ENCODE results near the gene LHFPL3. TPM values are rescaled to one million over a fixed set of nuclear protein-coding genes. Genes with fewer than 3 reads are reported as not detected.

LHFPL3 gene
- total and polyA plus RNA-seq, 2 donors (not counting 1 experiment from before 2014, with no cell fraction given) = not detected

- peaks cover 11% of the 10 kb centered on the region for H3K27me3 Mint-ChIP-seq
- no peaks in the 10 kb centered on the region for H3K27me3 ChIP-seq (replicated peaks in 1 of 4; ENCODE audit: control extremely low read depth in 1 of 4, control insufficient read depth in 3 of 4, insufficient read depth in 4 of 4, low read length in 3 of 4)
- no peak for TF ChIP-seq EZH2 (IDR thresholded peaks at IDR 0.05; ENCODE audit: borderline replicate concordance, insufficient read depth, low read depth, low read length, poor library complexity, severe bottlenecking)
- TF ChIP-seq, protein P1, sequence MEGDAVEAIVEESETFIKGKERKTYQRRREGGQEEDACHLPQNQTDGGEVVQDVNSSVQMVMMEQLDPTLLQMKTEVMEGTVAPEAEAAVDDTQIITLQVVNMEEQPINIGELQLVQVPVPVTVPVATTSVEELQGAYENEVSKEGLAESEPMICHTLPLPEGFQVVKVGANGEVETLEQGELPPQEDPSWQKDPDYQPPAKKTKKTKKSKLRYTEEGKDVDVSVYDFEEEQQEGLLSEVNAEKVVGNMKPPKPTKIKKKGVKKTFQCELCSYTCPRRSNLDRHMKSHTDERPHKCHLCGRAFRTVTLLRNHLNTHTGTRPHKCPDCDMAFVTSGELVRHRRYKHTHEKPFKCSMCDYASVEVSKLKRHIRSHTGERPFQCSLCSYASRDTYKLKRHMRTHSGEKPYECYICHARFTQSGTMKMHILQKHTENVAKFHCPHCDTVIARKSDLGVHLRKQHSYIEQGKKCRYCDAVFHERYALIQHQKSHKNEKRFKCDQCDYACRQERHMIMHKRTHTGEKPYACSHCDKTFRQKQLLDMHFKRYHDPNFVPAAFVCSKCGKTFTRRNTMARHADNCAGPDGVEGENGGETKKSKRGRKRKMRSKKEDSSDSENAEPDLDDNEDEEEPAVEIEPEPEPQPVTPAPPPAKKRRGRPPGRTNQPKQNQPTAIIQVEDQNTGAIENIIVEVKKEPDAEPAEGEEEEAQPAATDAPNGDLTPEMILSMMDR (IDR thresholded peaks at IDR 0.05) = no peak
- WGBS (ENCODE audit: insufficient coverage) = 0% methylated on average over 1 of the region's 3 CpGs
- ATAC-seq (ENCODE audit: low read depth) = no peak
- no peak overlapping the region for H3K27ac Mint-ChIP-seq
- H3K4me1 ChIP-seq (ENCODE audit: control insufficient read depth in 2 of 2, insufficient read depth in 2 of 2, low read length in 2 of 2) = no peaks in the 10 kb centered on the region
- H4K20me1 ChIP-seq (ENCODE audit: control insufficient read depth, insufficient read depth, low read length, poor library complexity, severe bottlenecking) = no peaks in the 10 kb centered on the region
- intact Hi-C loops (cut with micrococcal nuclease) = no loop called here
- no peaks in the 10 kb centered on the region for H3K9me3 ChIP-seq (ENCODE audit: control extremely low read depth in 1 of 3, control insufficient read depth in 2 of 3, insufficient read depth in 1 of 3, low read length in 2 of 3)
- CTCF ChIA-PET = no interaction called here
- peaks cover 2% of the 10 kb centered on the region for H3K9me3 Mint-ChIP-seq (ENCODE audit: insufficient read depth)
- H3K79me2 ChIP-seq (ENCODE audit: control insufficient read depth, insufficient read depth, low read length) = no peaks in the 10 kb centered on the region
- H3K36me3 ChIP-seq (replicated peaks in 1 of 2; ENCODE audit: control extremely low read depth in 1 of 2, control insufficient read depth in 1 of 2, extremely low read depth in 1 of 2, insufficient read depth in 2 of 2, low read length in 1 of 2) = no peaks in the 10 kb centered on the region
- H3K27ac ChIP-seq (ENCODE audit: low read length in 2 of 2) = no peak overlapping the region
- no peak overlapping the region for H3K9ac ChIP-seq (ENCODE audit: low read length)
- no peak overlapping the region for H3K4me3 ChIP-seq (ENCODE audit: control extremely low read depth in 1 of 5, extremely low read depth in 1 of 5, insufficient read depth in 1 of 5, low read depth in 2 of 5, low read length in 4 of 5)
- POLR2A ChIA-PET = no interaction called here
- H3K4me1 Mint-ChIP-seq = no peaks in the 10 kb centered on the region
- no peak for DNase-seq
- H3K4me3 Mint-ChIP-seq = no peak overlapping the region
- no peak overlapping the region for H3K4me2 ChIP-seq (replicated peaks; ENCODE audit: low read depth, low read length, poor library complexity, severe bottlenecking)
- H2AFZ ChIP-seq (ENCODE audit: insufficient read depth, low read depth, low read length, poor library complexity, severe bottlenecking) = no peak overlapping the region
Observed at GRCh38 chr7:104621321-104621720, 292.9 kb downstream of the LHFPL3 start.

DNA sequence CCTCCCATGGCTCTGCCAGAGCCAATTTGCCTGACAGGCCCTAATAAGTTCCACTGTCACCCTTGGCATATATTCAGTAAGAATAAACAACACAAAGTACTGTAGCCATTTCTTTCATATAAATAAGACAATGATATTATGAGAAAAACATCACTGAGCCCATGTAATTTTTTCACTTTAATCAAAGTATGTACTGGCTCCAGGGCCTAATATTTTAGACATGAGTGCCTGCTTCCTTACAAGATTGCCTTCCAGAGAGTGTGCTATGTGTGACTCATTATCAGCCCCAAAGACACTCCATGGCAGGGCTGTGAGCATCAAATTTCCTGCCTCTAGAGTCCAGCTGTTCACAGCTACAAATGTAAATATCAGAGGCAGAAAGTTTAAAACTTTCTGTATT, 297.6 kb downstream of the LHFPL3 start:
- no peaks in the 10 kb centered on the region for H3K4me1 Mint-ChIP-seq
- no peaks in the 10 kb centered on the region for H3K4me1 ChIP-seq (ENCODE audit: control insufficient read depth in 2 of 2, insufficient read depth in 2 of 2, low read length in 2 of 2)
- no peak for TF ChIP-seq EZH2 (IDR thresholded peaks at IDR 0.05; ENCODE audit: borderline replicate concordance, insufficient read depth, low read depth, low read length, poor library complexity, severe bottlenecking)
- TF ChIP-seq, protein P1 (IDR thresholded peaks at IDR 0.05) = no peak
- no peak overlapping the region for H3K27ac Mint-ChIP-seq
- no peaks in the 10 kb centered on the region for H3K9me3 Mint-ChIP-seq (ENCODE audit: insufficient read depth)
- no peaks in the 10 kb centered on the region for H3K36me3 ChIP-seq (replicated peaks in 1 of 2; ENCODE audit: control extremely low read depth in 1 of 2, control insufficient read depth in 1 of 2, extremely low read depth in 1 of 2, insufficient read depth in 2 of 2, low read length in 1 of 2)
- H2AFZ ChIP-seq (ENCODE audit: insufficient read depth, low read depth, low read length, poor library complexity, severe bottlenecking) = no peak overlapping the region
- no peaks in the 10 kb centered on the region for H3K9me3 ChIP-seq (ENCODE audit: control extremely low read depth in 1 of 3, control insufficient read depth in 2 of 3, insufficient read depth in 1 of 3, low read length in 2 of 3)
- no peak overlapping the region for H3K9ac ChIP-seq (ENCODE audit: low read length)
- DNase-seq (no peak), ATAC-seq (ENCODE audit: low read depth) (no peak)
- H3K4me2 ChIP-seq (replicated peaks; ENCODE audit: low read depth, low read length, poor library complexity, severe bottlenecking) = no peak overlapping the region
- no peak overlapping the region for H3K4me3 Mint-ChIP-seq
- ChIA-PET CTCF (no interaction called here), POLR2A (no interaction called here)
- no peaks in the 10 kb centered on the region for H3K79me2 ChIP-seq (ENCODE audit: control insufficient read depth, insufficient read depth, low read length)
- no peaks in the 10 kb centered on the region for H4K20me1 ChIP-seq (ENCODE audit: control insufficient read depth, insufficient read depth, low read length, poor library complexity, severe bottlenecking)
- no peak overlapping the region for H3K4me3 ChIP-seq (ENCODE audit: control extremely low read depth in 1 of 5, extremely low read depth in 1 of 5, insufficient read depth in 1 of 5, low read depth in 2 of 5, low read length in 4 of 5)
- H3K27me3 ChIP-seq (replicated peaks in 1 of 4; ENCODE audit: control extremely low read depth in 1 of 4, control insufficient read depth in 3 of 4, insufficient read depth in 4 of 4, low read length in 3 of 4) = peaks cover 0 to 3% (median 0%) of the 10 kb centered on the region in 4 experiments
- H3K27me3 Mint-ChIP-seq = peaks cover 8% of the 10 kb centered on the region
- no peak overlapping the region for H3K27ac ChIP-seq (ENCODE audit: low read length in 2 of 2)
- intact Hi-C loops (cut with micrococcal nuclease) = no loop called here

Data from B cell (primary cell).